Forelimb muscle (tissue), 1 donor: Measurements from ENCODE around the gene SAPCD1. TPM values are rescaled to one million over a fixed set of nuclear protein-coding genes. Genes with fewer than 3 reads are reported as not detected.

Experiments
- DNase-seq: peaks from one replicate; pipeline ENCODE4 v3.0.0-alpha.2; 2013; ENCODE audit warnings: low read depth
- polyA plus RNA-seq: library from polyadenylated mRNA; unstranded; fragments of 120-200 nt; gene quantifications from one replicate; pipeline ENCODE4 v1.2.1, GENCODE V29; 2013; ENCODE audit not compliant: insufficient read length

SAPCD1 gene
- 3.0 TPM for polyA plus RNA-seq

DNA sequence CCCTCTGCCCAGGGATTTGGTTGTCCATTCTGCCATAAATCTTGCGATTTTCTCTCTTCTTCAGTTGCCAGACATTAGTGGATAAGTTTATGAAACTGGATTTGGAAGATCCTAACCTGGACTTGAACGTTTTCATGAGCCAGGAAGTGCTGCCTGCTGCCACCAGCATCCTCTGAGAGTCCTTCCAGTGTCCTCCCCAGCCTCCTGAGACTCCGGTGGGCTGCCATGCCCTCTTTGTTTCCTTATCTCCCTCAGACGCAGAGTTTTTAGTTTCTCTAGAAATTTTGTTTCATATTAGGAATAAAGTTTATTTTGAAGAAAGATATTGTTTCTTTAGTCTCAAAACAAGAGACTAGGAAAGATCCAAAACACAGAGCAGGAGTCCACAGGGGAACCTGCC, at the start of gene SAPCD1:
SAPCD1 (plus strand) TSS at position 301 of the 400 bp plus-strand sequence. CDS start 399 bp downstream, outside the sequence.
- DNase-seq: no peak

DNA sequence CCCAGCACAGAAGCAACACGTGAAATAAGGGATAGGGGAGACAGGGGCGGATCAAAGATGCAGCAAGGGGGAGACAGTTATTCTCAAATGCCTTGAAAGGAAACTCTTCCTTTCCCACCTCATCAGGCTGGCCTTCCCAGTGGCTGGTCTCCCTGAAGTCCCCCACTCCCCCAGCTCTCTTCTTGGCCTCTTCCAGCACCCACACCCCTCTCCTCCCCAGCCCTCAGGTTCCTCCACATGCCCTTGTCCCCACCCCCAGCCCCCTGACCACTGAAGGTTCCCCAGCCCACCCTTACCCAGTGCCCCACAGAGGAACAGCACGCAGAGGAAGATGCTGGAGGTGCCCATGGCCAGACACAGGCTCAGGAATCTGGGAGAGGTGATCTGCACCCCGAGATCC, 49.0 kb upstream of the SAPCD1 start:
- DNase-seq: no peak

DNA sequence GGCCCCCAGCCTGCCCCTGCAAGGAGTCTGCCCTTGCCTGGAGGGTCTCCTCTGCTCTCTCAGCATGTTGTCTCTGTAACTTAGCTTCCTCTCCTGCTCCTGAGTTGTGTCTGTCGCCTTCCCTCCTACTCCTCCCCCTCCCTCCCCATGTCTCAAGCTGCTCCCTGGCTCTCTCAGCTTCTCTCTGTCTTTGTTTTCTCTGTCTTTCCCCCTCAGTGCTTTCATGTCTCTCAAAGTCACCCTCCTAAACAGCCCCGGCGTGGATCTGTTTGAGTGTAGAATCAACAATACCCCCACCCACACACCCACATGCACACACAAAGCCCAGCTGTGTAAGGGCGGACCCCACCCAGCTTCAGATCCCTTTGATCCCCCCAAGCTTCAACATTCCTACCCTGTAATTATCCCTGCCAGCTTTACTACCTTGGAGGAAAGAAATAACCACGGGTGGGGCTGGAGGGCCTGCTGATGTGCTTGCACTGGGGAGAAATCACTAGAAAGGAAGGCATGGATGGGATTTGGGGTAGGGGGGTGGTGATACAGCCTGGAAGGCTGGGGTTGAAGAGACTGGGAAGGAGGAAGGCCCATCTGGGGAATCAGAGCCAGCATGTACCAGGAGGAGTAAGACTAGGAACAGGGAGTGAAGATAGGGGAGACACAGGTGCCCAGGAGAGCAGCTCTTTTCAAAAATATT, 48.3 kb upstream of the SAPCD1 start:
- no peak for DNase-seq

DNA sequence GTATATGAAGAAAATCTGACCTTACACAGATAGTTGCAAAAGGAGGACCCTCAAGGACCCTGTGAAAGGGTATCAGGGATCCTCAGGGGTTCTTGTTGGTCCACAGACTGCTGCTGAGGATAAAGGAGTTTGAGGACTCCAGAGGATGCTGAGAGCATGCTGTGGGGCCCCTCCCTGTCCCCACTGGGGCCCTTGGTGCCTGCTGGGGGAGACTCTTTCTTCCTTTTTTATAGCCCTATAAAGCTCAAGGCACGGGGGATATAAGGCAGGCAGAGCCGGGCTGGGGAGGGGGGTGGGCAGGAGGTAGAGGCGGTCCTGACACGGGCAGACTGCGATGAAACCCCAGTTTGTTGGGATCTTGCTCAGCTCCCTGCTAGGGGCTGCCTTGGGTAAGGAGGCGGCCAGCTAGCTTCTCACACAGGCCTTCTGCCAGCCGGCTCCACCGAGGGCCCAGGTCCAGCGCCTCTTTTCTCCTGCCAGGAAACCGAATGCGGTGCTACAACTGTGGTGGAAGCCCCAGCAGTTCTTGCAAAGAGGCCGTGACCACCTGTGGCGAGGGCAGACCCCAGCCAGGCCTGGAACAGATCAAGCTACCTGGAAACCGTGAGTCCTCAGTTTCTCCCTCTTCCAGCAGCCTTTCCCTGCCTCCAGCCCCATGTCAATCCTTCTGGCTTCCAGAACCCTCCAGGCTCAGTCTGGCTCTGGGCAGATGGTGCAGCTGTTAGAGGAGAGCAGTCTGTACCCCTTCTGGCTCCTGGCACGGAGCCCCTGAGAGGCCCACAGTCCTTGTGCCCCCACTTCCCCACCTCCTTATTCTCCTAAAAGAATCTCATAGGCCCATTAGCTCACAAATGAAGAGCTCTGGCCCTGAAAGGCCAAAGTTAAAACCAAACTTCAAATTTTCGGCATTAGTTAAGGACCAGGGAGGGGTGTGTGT, 47.2 kb upstream of the SAPCD1 start, which contains the start of gene LY6G6D:
LY6G6D (plus strand) TSS at position 327 of the 937 bp plus-strand sequence; CDS start at position 335, 8 bp downstream.
- DNase-seq: no peak

DNA sequence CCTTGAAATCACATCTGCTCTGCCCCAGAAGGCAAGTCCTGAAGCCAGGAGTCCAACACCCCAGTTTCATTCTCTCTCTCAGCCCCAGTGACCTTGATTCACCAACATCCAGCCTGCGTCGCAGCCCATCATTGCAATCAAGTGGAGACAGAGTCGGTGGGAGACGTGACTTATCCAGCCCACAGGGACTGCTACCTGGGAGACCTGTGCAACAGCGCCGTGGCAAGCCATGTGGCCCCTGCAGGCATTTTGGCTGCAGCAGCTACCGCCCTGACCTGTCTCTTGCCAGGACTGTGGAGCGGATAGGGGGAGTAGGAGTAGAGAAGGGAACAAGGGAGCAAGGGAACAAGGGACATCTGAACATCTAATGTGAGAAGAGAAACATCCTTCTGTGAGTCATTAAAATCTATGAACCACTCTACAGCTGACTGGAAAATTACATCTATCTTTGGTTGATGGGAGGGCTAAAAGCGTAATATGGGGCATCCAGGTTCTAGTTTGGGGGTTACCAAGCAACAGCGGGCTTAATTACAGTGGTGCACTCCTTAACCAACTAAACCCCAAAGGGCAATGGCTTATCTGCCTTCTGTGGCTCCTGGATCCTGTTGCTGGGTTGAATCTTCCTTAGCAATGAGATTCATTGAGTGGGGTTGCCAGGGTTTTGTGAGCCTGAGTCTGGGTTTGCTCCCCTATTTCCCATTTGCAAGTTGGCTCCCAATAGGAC, 44.8 kb upstream of the SAPCD1 start:
- DNase-seq: no peak

DNA sequence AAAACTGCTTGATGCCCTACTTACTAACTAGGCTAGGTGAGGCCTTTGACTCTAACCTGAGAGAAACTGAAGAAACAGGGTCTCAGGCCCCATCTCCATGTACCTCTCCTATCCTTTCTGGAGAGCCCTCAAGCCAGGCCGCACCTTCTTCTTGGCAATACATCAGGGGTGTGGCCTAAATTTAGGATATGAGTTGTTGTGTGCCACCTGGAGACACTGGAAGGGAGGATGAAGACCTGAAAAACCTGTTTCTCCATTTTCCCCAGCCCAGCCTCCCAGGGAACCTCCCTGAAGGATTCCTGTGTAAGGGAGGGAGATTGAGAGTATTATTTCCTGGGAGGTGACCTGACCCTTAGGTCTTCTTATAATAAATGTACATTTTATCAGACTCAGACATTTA, 44.2 kb upstream of the SAPCD1 start:
- DNase-seq: no peak

DNA sequence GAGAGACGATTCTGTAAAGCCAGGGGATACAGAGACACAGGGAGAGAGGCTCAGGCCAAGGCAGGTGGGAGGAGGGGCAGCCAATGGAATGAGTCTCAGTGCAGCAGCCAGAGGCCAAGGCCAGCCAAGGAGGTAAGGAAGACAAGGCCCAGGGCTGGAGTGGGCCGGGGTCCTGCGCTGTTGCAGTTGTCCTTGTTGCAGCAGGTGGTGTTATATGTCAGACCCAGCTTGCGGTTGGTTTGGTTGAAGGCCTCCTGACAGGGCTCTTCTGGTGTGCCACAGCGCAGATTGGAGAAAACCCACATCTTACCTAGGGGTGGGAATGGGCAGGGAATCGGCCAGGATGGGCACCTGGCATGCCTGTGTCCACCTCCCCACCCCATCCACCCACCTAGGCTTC, 43.5 kb upstream of the SAPCD1 start:
- DNase-seq: no peak

DNA sequence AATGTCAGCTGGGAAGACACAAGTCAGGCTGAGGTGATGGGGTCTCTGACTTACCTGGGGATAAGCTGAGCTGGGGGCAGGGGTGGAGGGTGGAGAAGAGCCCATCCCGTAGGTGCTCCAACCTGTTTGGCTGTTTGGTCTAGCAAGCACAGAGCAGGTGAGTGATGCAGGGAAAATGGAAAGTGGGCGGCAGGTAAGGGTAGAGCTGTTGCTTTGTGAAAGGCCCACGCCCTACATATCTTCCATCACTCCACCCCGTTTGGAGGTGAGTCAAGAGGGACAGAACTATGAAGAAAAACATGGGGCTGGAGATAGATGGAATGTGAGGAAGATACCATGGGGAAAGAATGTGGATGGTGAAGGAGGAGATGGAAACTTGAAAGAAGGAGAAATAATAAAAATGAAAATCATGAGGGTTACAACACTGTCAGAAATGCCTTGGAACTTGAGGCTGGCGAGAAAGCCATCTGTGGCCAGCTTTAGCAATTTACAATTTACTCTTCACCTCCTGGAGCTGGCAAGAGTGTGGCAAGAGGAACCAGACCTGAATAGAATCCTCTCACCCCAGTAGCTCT, 42.2 kb upstream of the SAPCD1 start:
- DNase-seq: no peak

DNA sequence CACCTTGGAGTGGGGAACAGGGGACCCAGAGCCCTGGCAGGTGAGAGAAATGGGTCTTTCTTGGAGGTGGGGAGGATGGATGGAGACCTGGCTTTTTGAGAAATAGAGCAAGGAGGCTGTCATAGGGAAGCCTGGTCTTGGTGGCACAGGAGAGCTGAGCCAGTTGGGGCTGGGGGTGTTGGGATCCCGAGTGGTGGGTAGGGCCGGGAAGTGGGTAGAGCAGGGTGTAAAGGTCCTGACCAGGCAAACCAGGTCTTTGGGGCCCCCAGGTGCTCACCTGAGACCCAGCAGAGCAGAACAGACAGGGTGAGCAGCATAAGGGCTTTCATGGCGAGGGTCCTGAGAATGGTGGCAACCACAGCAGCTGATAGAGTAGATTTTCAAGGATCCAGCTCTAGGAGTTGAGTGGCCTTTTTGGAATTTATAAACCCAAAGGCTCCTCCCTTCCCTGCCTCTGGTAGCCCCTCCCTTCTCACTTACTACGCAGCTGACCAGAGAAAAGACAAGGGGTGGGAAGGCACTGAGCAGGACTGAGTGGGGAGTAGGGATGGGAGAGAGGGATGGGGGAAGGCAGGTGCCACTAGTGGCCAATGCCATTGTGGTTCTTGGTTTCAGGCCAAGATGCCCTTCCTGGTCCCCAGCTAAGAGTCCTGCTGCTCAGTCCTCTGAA, 41.0 kb upstream of the SAPCD1 start, which contains the start of gene LY6G6C:
LY6G6C (minus strand) TSS at position 396 of the 670 bp plus-strand sequence; CDS start at position 329, 67 bp downstream.
- DNase-seq: no peak

DNA sequence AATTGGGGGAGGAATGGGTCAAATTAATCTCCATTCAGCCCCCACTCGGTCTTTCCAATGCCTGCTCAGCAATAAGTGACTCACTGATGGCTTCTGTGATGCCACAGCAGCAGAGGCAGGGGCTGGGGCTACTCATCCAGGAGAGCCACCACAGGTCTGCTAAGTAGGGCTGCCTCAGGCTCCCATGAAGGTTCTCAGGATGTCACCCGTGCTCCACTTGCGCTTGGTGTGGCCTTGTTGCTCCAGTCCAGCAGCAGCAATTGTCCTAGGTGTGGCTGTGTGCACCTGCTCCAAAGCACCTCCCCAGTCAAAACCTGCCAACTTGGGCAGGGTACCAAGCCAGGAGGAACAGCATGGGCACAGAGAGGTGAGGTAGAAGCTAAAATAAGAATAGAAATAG, 40.3 kb upstream of the SAPCD1 start:
- no peak for DNase-seq

DNA sequence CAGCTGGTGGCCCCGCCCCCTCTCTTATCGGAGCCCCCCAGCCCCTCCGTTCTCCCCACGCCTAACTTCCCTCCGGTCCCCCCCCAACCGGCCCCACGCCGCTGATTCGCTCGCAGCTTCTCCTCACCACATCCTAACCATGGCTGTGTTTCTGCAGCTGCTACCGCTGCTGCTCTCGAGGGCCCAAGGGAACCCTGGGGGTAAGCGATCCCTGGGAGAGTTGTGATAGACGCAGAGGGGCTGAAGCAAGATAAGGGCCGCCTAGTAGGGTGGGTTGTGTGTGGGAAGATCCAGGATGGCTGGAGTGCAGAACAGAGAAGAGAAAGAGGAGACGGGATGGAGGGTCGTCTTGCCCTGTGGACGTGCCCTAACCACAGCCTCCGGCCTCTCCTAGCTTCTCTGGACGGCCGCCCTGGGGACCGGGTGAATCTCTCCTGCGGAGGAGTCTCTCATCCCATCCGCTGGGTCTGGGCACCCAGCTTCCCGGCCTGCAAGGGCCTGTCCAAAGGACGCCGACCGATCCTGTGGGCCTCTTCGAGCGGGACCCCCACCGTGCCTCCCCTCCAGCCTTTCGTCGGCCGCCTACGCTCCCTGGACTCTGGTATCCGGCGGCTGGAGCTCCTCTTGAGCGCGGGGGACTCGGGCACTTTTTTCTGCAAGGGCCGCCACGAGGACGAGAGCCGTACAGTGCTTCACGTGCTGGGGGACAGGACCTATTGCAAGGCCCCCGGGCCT, 39.0 kb upstream of the SAPCD1 start, which contains the start of gene MPIG6B:
MPIG6B (plus strand) TSS at position 129 of the 735 bp plus-strand sequence; CDS start at position 140, 11 bp downstream.
- no peak for DNase-seq

DNA sequence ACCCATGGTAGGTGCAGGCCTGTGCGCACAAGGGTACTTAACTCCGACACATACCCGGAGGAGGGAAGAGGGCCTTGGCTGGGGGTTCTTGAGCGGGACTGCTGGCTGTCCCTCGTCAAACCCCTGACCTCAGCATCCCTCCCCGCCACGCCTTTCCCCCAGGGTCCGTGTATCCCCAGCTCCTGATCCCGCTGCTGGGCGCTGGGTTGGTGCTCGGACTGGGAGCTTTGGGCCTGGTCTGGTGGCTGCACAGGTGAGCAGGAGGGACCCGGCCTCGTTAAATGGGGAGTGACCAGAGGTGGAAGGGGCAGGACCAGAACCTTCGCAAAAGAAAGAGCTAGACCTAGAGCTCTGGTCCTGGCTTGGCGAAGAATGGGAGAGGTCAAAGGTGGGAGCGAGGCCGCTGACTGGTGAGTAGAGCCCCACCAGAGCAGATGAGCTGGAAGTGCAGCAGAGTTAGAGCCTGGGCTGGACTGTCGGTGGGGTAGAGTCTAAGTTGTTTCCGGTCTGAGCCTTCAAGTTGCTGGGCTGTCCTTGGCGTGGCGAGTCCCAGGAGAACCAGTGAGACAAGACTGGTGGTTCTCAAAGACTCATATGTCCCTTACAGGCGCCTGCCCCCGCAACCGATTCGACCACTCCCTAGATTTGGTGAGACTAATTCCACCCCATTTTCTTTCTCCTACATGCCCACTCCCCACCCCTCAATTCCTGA, 38.3 kb upstream of the SAPCD1 start:
- DNase-seq: no peak

DNA sequence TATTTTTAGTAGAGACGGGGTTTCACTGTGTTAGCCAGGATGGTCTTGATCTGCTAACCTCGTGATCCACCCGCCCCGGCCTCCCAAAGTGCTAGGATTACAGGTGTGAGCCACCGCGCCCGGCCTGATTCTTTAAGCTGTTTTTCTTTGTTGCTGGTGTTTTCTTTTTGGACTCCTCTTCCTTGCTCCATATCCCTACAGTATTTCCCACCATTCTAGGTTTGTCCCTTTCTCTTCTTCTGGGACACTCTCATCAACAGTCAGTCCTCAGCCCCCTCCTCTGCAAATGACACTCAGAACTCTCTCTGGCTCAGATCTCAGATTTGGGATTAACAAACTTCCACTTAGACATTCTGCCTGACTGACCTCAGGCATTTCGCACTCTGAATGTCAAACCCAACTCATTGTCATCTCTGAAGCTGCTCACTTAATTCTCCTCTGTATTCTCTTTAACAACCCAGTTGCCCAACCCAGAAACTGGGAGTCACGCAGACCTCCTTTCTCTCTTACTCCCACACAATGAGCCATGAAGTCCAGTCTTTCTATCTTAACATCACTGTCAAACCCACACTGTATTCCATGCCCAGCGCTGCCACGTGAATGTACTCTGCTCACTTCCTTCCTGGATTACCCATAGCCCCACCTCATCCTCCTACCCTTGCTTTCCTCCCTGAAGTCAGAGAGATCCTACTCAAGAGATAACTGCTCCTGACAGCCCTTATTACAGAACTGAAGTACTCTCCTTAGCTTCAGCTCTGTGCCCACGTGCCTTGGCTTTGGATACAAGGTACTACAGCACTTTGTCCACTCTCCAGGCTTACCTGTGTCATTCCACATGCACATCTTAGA, 36.7 kb upstream of the SAPCD1 start:
- DNase-seq: no peak

DNA sequence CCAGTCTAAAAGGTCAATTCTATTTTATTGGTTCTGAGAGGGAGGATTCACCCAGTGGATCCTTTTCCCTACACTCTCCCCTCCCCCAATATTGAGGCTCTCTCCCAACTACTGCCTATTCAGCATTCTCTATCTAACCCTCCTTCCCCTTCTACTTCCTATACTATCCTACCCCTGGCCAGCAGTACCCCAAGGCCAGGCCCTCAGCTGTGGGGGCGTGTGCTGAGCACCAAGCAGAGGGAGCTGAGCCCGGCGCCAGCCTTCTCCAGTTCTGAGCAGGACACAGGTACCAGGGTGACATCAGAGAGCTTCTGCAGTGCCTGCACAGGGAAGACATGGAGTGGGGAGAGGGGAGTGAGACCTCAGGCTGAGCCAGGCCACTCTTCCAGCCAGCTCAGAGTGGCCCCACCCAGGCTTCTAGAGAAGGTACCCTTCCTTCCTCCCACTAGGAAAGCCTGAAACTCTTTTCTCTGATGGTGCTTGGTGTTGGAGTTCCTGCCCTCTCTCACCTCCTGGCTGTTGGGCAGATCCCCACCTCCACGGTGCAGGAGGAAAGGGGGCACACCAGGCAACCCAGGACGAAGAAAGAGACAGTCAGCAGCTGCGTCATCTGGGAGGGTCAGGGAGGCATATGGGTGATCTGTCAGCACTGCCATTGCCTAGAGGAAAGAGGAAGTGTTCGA, 35.3 kb upstream of the SAPCD1 start:
- no peak for DNase-seq

DNA sequence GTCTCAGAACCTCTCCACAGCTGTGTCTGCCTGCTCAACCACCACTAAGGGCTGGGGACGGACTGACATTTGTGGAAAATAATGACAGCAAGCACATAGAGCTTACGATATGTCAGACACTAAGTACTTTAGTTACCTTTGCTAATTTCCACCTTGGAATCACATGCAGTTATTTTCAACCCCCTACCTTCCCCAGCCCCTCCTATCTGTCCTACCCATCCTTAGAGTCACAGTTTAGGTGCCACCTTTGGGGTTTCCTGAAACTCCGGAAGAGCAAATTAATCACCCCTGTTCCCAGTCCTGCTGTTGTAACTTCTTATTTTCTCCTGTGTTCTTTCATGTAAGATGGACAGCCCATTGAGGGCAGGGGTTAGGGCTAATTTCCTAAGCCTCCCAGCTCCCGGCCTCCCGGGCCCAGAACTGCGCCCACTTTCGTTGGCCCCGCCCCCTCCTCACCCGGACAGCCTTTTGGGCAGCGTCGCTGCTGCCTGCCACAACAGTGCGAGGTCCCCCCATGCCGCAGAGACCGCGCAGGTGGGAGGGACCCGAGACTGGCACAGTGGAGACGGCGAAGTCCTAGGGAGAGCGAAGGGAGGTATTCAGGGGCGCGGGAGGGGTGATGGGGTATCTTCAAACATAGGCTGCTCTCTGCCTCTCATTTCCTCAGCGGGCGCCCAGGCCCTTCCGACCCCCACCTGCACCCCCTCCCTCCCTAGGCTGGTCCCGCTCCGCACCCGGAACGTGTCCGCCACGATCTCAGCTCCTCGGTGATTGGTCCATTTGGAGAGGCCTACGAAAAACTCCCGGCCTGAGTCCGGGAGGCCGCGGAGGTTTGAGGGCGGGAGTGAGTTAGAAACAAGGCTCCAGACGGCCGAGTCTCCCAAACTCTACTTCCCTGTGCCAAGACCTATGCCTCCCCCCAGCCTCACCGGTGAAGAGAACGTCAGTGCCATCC, 34.5 kb upstream of the SAPCD1 start:
- no peak for DNase-seq

DNA sequence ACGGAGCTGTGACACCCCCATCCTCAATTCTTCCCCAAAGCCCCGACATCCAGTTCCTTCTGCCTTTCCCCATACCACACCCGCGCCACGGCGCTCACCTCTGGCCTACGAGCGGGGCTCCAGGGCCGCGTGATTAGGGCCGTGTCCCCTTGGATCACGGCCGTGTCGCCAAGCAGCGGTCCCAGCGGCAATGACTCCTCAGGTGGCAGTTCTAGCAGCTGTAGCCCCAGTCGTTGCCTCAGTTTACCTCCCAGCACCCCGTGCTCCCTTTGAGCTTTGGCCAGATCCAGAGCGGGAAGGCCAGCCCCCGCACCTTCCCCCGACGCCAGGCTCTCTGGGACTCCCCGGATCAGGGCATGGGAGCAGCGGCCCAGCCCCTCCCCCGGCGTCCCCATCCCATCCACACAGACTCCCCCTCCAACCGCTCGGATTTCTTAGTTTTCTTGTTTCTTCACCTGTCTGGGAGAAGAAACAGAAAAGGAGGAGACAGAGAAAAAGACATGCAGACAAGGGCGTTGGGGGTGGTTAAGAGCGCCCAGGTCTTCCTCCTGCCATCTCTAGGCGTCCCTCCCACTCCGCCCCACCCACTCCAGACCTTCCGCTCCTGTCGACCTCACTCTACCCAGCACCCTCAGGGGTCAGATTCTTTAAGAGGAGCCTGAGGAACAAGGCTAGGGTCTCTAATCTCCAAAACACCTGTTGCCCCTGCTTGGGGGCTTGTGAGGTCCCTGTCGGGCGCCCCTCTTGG, 33.5 kb upstream of the SAPCD1 start, which contains the start of gene DDAH2:
DDAH2 (minus strand) TSS at position 533 of the 748 bp plus-strand sequence; CDS start at position 395, 138 bp downstream.
- no peak for DNase-seq
